Loucy (cell line): Measurements from ENCODE around the gene PLEKHO1.

Source experiments
- H2AFZ ChIP-seq: fragments of 200-600 bp; sonication (generic); 2 replicates; pipeline ENCODE4 v1.6.0; 2016; ENCODE audit warnings: antibody characterized with exemption, mild to moderate bottlenecking, low read length, moderate library complexity
- H3F3A ChIP-seq: fragments of 200-600 bp; 2 replicates; pipeline ENCODE4 v1.6.0; 2016; ENCODE audit warnings: antibody characterized with exemption, low read depth, mild to moderate bottlenecking
- H3K27me3 ChIP-seq: fragments of 200-600 bp; sonication (generic); 2 replicates; pipeline ENCODE4 v1.6.1; 2014; ENCODE audit warnings: low read length, mild to moderate bottlenecking; ENCODE audit not compliant: insufficient read depth, poor library complexity, severe bottlenecking
- H3K36me3 ChIP-seq: fragments of 200-600 bp; sonication (generic); 2 replicates; pipeline ENCODE4 v1.6.1; 2016; ENCODE audit warnings: low read length; ENCODE audit not compliant: insufficient read depth
- H3K4me1 ChIP-seq: fragments of 200-600 bp; sonication (generic); 2 replicates; pipeline ENCODE4 v1.5.1; 2014; ENCODE audit warnings: low read length, mild to moderate bottlenecking; ENCODE audit not compliant: insufficient read depth, poor library complexity, severe bottlenecking
- H3K4me2 ChIP-seq: fragments of 200-600 bp; sonication (generic); 2 replicates; pipeline ENCODE4 v1.6.0; 2014; ENCODE audit warnings: antibody characterized with exemption, low read length, low read depth, mild to moderate bottlenecking; ENCODE audit not compliant: poor library complexity, severe bottlenecking
- H3K4me3 ChIP-seq: fragments of 200-600 bp; sonication (generic); 2 replicates; pipeline ENCODE4 v1.5.1; 2014; ENCODE audit warnings: low read length, mild to moderate bottlenecking, mixed read lengths; ENCODE audit not compliant: poor library complexity, severe bottlenecking
- H3K79me2 ChIP-seq: fragments of 200-600 bp; sonication (generic); 2 replicates; pipeline ENCODE4 v1.6.1; 2014; ENCODE audit warnings: low read length; ENCODE audit not compliant: insufficient read depth
- H3K9ac ChIP-seq: fragments of 200-600 bp; sonication (generic); 2 replicates; pipeline ENCODE4 v1.6.0; 2014; ENCODE audit warnings: mild to moderate bottlenecking, low read depth, low read length, moderate library complexity; ENCODE audit not compliant: poor library complexity, severe bottlenecking
- H3K9me2 ChIP-seq: fragments of 200-600 bp; sonication (generic); replicated peaks from 2 replicates; pipeline ENCODE4 v1.6.1; 2016; ENCODE audit warnings: low read depth, low read length, mixed read lengths
- H3K9me3 ChIP-seq: fragments of 200-600 bp; sonication (generic); 2 replicates; pipeline ENCODE4 v1.6.1; 2014; ENCODE audit warnings: mild to moderate bottlenecking, antibody characterized with exemption, low read length, low read depth; ENCODE audit not compliant: insufficient read depth
- H4K20me1 ChIP-seq: fragments of 200-600 bp; sonication (generic); 2 replicates; pipeline ENCODE4 v1.6.0; 2014; ENCODE audit warnings: antibody characterized with exemption, low read length, mild to moderate bottlenecking; ENCODE audit not compliant: insufficient read depth, poor library complexity, severe bottlenecking
- EZH2phosphoT487 ChIP-seq: fragments of 200-600 bp; IDR thresholded peaks from 2 replicates; pipeline ENCODE4 v1.6.1; 2018; ENCODE audit warnings: antibody characterized with exemption, mild to moderate bottlenecking, moderate library complexity, borderline replicate concordance
- TF ChIP-seq, protein P1 (sequence below): fragments of 200-600 bp; sonication (generic); conservative IDR thresholded peaks from 2 replicates; pipeline ENCODE4 v1.5.1; 2014; ENCODE audit warnings: mild to moderate bottlenecking, antibody characterized with exemption, low read length

The PLEKHO1 gene

DNA sequence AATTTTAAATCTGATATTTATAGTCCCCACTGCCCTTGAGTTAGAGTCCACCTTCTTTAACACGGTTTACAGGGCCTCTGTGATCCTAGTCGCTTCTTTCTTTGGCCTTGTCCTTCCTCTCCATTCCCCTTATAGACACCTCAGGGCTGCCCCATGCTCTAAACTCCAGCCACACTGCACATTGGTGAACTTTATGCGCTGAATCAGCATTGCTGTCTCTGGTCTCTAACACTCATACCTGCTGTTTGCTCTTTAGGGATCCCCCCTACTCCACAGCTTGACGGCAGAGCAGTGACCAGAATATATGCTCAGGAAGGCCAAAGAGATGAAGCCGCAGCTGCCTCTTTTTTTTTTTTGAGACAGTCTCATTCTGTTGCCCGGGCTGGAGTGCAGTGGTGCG is 30.2 kb downstream of the PLEKHO1 start:
- Histone ChIP-seq H3K4me3 (no peak overlapping the region), H2AFZ (no peak overlapping the region), H3K4me1 (no peaks in the 10 kb centered on the region), H3K79me2 (no peaks in the 10 kb centered on the region), H3F3A (no peaks in the 10 kb centered on the region), H4K20me1 (no peaks in the 10 kb centered on the region), H3K36me3 (no peaks in the 10 kb centered on the region), H3K9me2 (no peaks in the 10 kb centered on the region), H3K4me2 (no peak overlapping the region), H3K9ac (no peak overlapping the region), H3K27me3 (no peaks in the 10 kb centered on the region), H3K9me3 (no peaks in the 10 kb centered on the region)
- no peak for TF ChIP-seq EZH2phosphoT487
- TF ChIP-seq, protein P1, sequence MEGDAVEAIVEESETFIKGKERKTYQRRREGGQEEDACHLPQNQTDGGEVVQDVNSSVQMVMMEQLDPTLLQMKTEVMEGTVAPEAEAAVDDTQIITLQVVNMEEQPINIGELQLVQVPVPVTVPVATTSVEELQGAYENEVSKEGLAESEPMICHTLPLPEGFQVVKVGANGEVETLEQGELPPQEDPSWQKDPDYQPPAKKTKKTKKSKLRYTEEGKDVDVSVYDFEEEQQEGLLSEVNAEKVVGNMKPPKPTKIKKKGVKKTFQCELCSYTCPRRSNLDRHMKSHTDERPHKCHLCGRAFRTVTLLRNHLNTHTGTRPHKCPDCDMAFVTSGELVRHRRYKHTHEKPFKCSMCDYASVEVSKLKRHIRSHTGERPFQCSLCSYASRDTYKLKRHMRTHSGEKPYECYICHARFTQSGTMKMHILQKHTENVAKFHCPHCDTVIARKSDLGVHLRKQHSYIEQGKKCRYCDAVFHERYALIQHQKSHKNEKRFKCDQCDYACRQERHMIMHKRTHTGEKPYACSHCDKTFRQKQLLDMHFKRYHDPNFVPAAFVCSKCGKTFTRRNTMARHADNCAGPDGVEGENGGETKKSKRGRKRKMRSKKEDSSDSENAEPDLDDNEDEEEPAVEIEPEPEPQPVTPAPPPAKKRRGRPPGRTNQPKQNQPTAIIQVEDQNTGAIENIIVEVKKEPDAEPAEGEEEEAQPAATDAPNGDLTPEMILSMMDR, result no peak

DNA sequence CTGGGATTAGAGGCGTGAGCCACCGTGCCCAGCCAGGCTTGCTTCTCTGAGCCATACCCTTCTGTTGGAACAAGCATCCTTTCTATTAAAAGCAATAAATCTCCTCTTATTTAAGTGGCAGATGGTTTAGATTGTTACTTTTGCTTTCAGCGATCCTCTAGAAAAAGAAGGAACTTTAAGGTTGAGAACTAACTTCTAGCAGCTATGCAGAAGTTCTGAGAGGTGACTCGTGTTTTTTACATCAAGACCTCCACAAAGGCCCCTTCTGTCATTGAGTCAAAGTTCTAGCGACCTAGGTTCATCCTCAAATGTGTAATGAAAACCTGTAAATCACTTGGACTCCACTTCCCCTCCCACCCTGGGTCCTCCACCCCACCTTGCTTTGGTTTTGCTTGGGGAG is 30.8 kb downstream of the PLEKHO1 start:
- H2AFZ ChIP-seq, result no peak overlapping the region
- no peaks in the 10 kb centered on the region for H3K27me3 ChIP-seq
- no peaks in the 10 kb centered on the region for H3K36me3 ChIP-seq
- no peaks in the 10 kb centered on the region for H3F3A ChIP-seq
- H3K4me2 ChIP-seq, result no peak overlapping the region
- no peaks in the 10 kb centered on the region for H3K9me3 ChIP-seq
- H3K9me2 ChIP-seq, result no peaks in the 10 kb centered on the region
- H3K9ac ChIP-seq, result no peak overlapping the region
- TF ChIP-seq, protein P1, result no peak
- TF ChIP-seq EZH2phosphoT487, result no peak
- H3K79me2 ChIP-seq, result no peaks in the 10 kb centered on the region
- no peak overlapping the region for H3K4me3 ChIP-seq
- H4K20me1 ChIP-seq, result no peaks in the 10 kb centered on the region
- no peaks in the 10 kb centered on the region for H3K4me1 ChIP-seq

DNA sequence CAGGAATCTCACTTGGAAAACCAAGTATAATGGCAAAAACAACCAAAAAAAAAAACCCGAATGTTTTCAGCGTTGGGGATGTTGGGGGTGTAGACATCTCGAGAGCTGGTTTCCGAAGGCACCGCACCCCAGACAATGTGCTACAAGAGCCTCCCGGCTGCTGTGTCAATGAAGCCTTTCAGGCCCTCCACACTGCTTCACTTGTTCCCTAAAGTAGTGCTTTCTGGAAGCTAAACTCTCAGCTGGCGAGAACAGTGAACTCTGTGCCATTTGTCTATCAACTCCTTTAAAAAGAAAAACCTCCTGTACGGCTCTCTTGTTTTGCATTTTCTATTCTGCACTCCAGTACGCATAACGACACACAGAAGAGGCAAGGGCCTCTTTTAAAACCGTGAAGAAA is 32.5 kb downstream of the PLEKHO1 start:
- no peaks in the 10 kb centered on the region for H3K79me2 ChIP-seq
- no peak overlapping the region for H3K9ac ChIP-seq
- H3K9me3 ChIP-seq, result no peaks in the 10 kb centered on the region
- H3K4me1 ChIP-seq, result no peaks in the 10 kb centered on the region
- H3K9me2 ChIP-seq, result no peaks in the 10 kb centered on the region
- H3K4me3 ChIP-seq, result no peak overlapping the region
- no peak overlapping the region for H2AFZ ChIP-seq
- H3K36me3 ChIP-seq, result no peaks in the 10 kb centered on the region
- no peaks in the 10 kb centered on the region for H3F3A ChIP-seq
- H4K20me1 ChIP-seq, result no peaks in the 10 kb centered on the region
- no peak overlapping the region for H3K4me2 ChIP-seq
- no peaks in the 10 kb centered on the region for H3K27me3 ChIP-seq
- TF ChIP-seq, protein P1, result no peak
- no peak for TF ChIP-seq EZH2phosphoT487
